Gastrocnemius medialis (tissue), 4 donors: ENCODE data around the gene GUSB. TPM values are rescaled to one million over a fixed set of nuclear protein-coding genes. Genes with fewer than 3 reads are reported as not detected.
"Not testable (repeated sequence)": the region's sequence is repeated elsewhere in the genome, so short reads cannot be mapped to it uniquely, and the experiment has no call there.

Experiments used
- ATAC-seq, 2 donors: fragments of 150-250 bp; one replicate each; pipeline ENCODE4 v1.9.1; 2016
- DNase-seq, 2 donors: peaks; one replicate each; pipeline ENCODE4 v3.0.0-alpha.2; 2019
- H3K27ac ChIP-seq, 4 donors: fragments of 200-600 bp; sonication (generic); 1 replicate in 1 of 4; 2 replicates in 3 of 4; pipeline ENCODE4 v1.5.1; 2016 to 2018; ENCODE audit warnings: mild to moderate bottlenecking in 2 of 4, moderate library complexity in 1 of 4
- H3K27me3 ChIP-seq, 3 donors: fragments of 200-600 bp; sonication (generic) in 2 of 3; 1 replicate in 1 of 3; 2 replicates in 2 of 3; pipeline versions ENCODE4 v1.5.1 to v1.6.0; 2016 to 2019; ENCODE audit warnings: mild to moderate bottlenecking in 1 of 3, moderate library complexity in 1 of 3
- H3K36me3 ChIP-seq, 2 donors: fragments of 200-600 bp; sonication (generic) in 1 of 2; one replicate each; pipeline ENCODE4 v1.5.1; 2017 to 2018
- H3K4me1 ChIP-seq, 2 donors: fragments of 200-600 bp; sonication (generic) in 1 of 2; one replicate each; pipeline ENCODE4 v1.5.1; 2016 to 2017; ENCODE audit warnings: mild to moderate bottlenecking in 2 of 2
- H3K4me3 ChIP-seq, 4 donors: fragments of 200-600 bp; sonication (generic) in 3 of 4; 1 replicate in 1 of 4; 2 replicates in 3 of 4; pipeline ENCODE4 v1.5.1; 2016 to 2019; ENCODE audit warnings: mild to moderate bottlenecking in 2 of 4
- H3K9me3 ChIP-seq, 3 donors: fragments of 200-600 bp; sonication (generic) in 2 of 3; 1 replicate in 1 of 3; 2 replicates in 2 of 3; pipeline ENCODE4 v1.5.1; 2016 to 2019
- CTCF ChIP-seq, 5 experiments: fragments of 450-650 bp in 3 of 5; fragments of 200-600 bp in 2 of 5; sonication (generic) in 2 of 5; IDR thresholded peaks in 4 of 5; conservative IDR thresholded peaks in 1 of 5; 1 replicate in 4 of 5; 2 replicates in 1 of 5; pipeline ENCODE4 v1.5.1; 2016 to 2019; ENCODE audit warnings: antibody characterized with exemption in 5 of 5, mild to moderate bottlenecking in 3 of 5, moderate library complexity in 3 of 5
- POLR2A ChIP-seq, 2 donors: fragments of 450-650 bp; IDR thresholded peaks; one replicate each; pipeline ENCODE4 v1.6.1; 2017; ENCODE audit warnings: antibody characterized with exemption in 2 of 2, mild to moderate bottlenecking in 2 of 2, moderate library complexity in 2 of 2
- in situ Hi-C, 4 donors: fragments of 200-750 bp; cut with MboI; loops; one replicate each; pipeline versions ENCODE4 v1.15.0 to v1.8.0; 2017; ENCODE audit warnings: low sequenced_read_pairs in 4 of 4
- intact Hi-C: fragments of 100-400 bp; cut with DNase I; formaldehyde crosslinking; loops from one replicate; pipeline ENCODE4 v1.15.1; 2023; ENCODE audit warnings: low total_unique reads
- total RNA-seq, 4 donors: library from RNA; depleted of rRNA; stranded (reverse); fragments of >200 nt; gene quantifications; one replicate each; pipeline versions ENCODE4 v1.1.0 to v1.2.3, GENCODE V29; 2016

GUSB gene
- total RNA-seq, 4 donors from 2014 or later: 2.4 to 7.1 (median 5.8) TPM

- DNase-seq (no peak), ATAC-seq (no peak)
- no peak overlapping the region for H3K4me3 ChIP-seq
- no peaks in the 10 kb centered on the region for H3K27me3 ChIP-seq
- no peak overlapping the region for H3K27ac ChIP-seq
- no peaks in the 10 kb centered on the region for H3K4me1 ChIP-seq
- H3K36me3 ChIP-seq: no peaks in the 10 kb centered on the region
- in situ Hi-C loops (no loop called here), intact Hi-C loops (no loop called here)
- H3K9me3 ChIP-seq: no peaks in the 10 kb centered on the region
- TF ChIP-seq CTCF (IDR thresholded peaks at IDR 0.05 in 4 of 5, conservative IDR thresholded peaks at IDR 0.05 in 1 of 5) (no peak), POLR2A (IDR thresholded peaks at IDR 0.05) (no peak)
Observed at GRCh38 chr7:66007232-66007631, 25.2 kb upstream of the GUSB start.

DNA sequence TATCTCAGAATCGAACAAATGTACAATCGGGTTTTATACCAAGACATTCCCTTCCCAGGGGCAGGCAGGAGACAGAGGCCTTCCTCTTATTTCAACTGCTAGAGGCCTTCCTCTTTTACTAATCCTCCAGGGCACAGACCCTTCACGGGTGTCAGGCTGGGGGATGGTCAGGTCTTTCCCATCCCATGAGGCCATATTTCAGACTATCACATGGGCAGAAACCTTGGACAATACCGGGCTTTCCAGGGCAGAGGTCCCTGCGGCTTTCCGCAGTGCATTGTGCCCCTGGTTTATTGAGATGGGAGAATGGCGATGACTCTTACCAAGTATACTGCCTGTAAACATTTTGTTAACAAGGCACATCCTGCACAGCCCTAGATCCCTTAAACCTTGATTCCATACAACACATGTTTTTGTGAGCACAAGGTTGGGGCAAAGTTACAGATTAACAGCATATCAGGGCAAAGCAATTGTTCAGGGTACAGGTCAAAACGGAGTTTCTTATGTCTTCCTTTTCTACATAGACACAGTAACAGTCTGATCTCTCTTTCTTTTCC lies 23.2 kb upstream of the GUSB start:
- H3K4me1 ChIP-seq, in situ Hi-C loops, ATAC-seq, intact Hi-C loops, H3K27ac ChIP-seq, H3K4me3 ChIP-seq, H3K36me3 ChIP-seq, DNase-seq, H3K9me3 ChIP-seq, H3K27me3 ChIP-seq: not testable (repeated sequence)

DNA sequence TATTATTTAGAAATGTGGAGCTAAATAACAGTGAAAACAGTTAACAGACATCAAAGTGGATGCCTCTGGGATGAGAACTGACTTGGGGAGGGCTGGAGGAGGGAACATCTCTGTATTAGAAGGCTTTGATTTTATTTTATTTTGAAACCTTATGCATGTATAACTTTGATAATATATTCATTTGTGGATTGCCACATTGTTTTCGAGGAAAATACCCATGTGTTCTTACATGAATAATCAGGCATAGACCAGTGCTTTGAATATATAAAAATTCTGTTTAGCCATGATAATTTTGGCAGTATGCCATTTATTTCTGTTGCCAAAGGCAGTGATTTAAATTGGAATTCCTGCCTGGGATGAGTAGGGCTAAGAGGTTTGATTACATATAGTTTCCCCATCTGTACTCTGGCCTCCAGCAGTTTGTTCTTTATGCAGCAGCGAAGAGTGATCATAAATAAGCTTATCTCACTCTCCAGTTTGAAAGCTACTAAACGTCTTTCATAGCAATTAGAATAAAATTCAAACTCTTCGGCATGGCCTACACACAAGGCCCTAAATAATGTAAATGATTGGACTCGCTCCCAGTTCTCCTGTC lies 18.9 kb upstream of the GUSB start:
- H3K36me3 ChIP-seq, H3K4me3 ChIP-seq, ATAC-seq, H3K9me3 ChIP-seq, H3K27ac ChIP-seq, H3K27me3 ChIP-seq, in situ Hi-C loops, intact Hi-C loops, H3K4me1 ChIP-seq, DNase-seq: not testable (repeated sequence)

DNA sequence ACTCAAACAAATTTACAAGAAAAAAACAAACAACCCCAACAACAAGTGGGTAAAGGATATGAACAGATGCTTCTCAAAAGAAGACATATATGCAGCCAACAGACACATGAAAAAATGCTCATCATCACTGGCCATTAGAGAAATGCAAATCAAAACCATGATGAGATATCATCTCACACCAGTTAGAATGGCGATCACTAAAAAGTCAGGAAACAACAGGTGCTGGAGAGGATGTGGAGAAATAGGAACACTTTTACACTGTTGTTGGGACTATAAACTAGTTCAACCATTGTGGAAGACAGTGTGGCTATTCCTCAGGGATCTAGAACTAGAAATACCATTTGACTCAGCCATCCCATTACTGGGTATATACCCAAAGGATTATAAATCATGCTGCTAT lies 13.0 kb upstream of the GUSB start:
- H3K4me3 ChIP-seq, H3K9me3 ChIP-seq, ATAC-seq, H3K27me3 ChIP-seq, intact Hi-C loops, H3K4me1 ChIP-seq, H3K27ac ChIP-seq, H3K36me3 ChIP-seq, DNase-seq: not testable (repeated sequence)
- in situ Hi-C loops: loop anchor here in 3 of 4 donors (25.0 kb wide), 1 partner anchor 258 kb away; no protein-coding TSS in a partner anchor

GRCh38 chr7:65992526-65992925 lies 10.5 kb upstream of the GUSB start:
- no peak overlapping the region for H3K4me3 ChIP-seq
- ATAC-seq (no peak), DNase-seq (no peak)
- TF ChIP-seq CTCF (IDR thresholded peaks at IDR 0.05 in 4 of 5, conservative IDR thresholded peaks at IDR 0.05 in 1 of 5) (no peak), POLR2A (IDR thresholded peaks at IDR 0.05) (no peak)
- H3K9me3 ChIP-seq: no peaks in the 10 kb centered on the region
- intact Hi-C loops: no loop called here
- no peaks in the 10 kb centered on the region for H3K36me3 ChIP-seq
- in situ Hi-C loops: loop anchor here in 3 of 4 donors (25.0 kb wide), 1 partner anchor 255 kb away; no protein-coding TSS in a partner anchor
- H3K27ac ChIP-seq: no peak overlapping the region
- H3K27me3 ChIP-seq: no peaks in the 10 kb centered on the region
- no peaks in the 10 kb centered on the region for H3K4me1 ChIP-seq

DNA sequence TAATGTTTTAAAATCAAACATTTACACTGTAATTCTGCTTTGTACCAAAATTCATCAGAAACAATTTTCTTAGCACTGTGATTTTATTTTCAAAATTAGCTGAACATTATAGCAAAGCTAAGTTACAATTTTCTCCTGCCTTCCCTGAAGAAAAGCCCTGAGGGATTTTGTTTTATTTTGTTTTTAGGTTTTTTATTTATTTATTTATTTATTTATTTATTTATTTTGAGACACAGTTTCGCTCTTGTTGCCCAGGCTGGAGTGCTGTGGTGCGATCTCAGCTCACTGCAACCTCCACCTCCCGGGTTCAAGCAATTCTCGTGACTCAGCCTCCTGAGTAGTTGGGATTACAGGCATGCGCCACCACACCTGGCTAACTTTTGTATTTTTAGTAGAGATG lies 9.8 kb upstream of the GUSB start:
- H3K27me3 ChIP-seq, H3K27ac ChIP-seq, H3K9me3 ChIP-seq, ATAC-seq, DNase-seq, H3K4me1 ChIP-seq, H3K4me3 ChIP-seq, H3K36me3 ChIP-seq, intact Hi-C loops: not testable (repeated sequence)
- in situ Hi-C loops: loop anchor here in 3 of 4 donors (25.0 kb wide), 1 partner anchor 255 kb away; no protein-coding TSS in a partner anchor
